Measurements from ENCODE around the gene LONP1. TPM values are rescaled to one million over a fixed set of nuclear protein-coding genes. Genes with fewer than 3 reads are reported as not detected.
"Not testable (repeated sequence)": the region's sequence is repeated elsewhere in the genome, so short reads cannot be mapped to it uniquely, and the experiment has no call there.

LONP1 gene
- total and polyA plus RNA-seq, 10 donors, result 29.2 to 65.8 (median 46.1) TPM

- TF ChIP-seq POLR2A (IDR thresholded peaks at IDR 0.05), result no peak
- TF ChIP-seq POLR2AphosphoS5 (IDR thresholded peaks at IDR 0.05), result peak in 1 of 3 donors; percentile 52
- TF ChIP-seq CTCF (IDR thresholded peaks at IDR 0.05 in 8 of 11, conservative IDR thresholded peaks at IDR 0.05 in 3 of 11), result no peak
- Histone ChIP-seq H3K27ac (peak overlapping the region in 7 of 8 donors; percentile 90 to 94 (median 94)), H3K4me1 (peaks cover 14 to 67% (median 51%) of the 10 kb centered on the region in 6 donors), H3K9me3 (no peaks in the 10 kb centered on the region), H3K27me3 (replicated peaks in 1 of 7) (no peaks in the 10 kb centered on the region), H3K36me3 (peaks cover 4 to 59% (median 54%) of the 10 kb centered on the region in 6 donors), H3K4me3 (peak overlapping the region; percentile 65 to 93 (median 80))
- WGBS, 5 donors, result 66 to 75% (median 68%) methylated on average over 14 to 42 of the region's 42 CpGs
- intact Hi-C loops (cut with DNase I; ENCODE audit: low total_unique reads), result no loop called here
- peak; percentile 80 for DNase-seq
Observed at GRCh38 chr19:5691822-5692722, 27.9 kb downstream of the LONP1 start.

DNA sequence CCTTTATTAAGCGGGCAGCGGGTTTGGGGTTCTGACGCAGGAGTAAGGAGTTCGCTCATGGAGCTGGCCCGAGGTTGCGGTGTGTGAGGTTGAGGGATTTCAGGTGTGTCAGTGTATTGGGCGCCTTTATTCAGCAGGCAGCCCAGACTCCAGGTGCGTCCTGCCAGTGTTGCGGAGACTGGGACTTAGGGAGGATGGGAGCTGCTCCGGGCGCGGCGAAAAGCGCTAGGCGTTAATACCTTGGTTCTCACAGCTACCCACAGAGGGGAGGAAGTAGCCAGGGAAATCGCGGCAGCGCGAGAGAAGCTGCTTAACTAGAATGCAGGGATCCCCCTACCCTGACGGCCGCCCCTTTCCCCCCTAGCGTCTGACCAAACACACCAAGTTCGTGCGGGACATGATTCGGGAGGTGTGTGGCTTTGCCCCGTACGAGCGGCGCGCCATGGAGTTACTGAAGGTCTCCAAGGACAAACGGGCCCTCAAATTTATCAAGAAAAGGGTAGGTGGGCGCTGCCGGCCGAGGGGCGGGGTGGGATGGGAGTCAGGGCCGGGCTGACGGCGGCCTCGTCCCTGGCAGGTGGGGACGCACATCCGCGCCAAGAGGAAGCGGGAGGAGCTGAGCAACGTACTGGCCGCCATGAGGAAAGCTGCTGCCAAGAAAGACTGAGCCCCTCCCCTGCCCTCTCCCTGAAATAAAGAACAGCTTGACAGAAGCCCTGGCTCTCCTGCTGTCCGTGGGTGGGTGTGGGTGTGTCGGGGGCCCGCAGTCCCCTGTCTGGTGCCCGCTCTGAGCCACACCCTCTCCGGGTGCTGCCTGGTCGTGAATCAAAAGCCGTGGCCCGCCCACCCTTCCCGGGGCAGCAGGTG, 28.8 kb downstream of the LONP1 start:
- 0 to 4% (median 4%) methylated on average over 32 to 54 of the region's 54 CpGs for WGBS, 5 donors
- no peak for TF ChIP-seq POLR2A (IDR thresholded peaks at IDR 0.05)
- no peak for TF ChIP-seq CTCF (IDR thresholded peaks at IDR 0.05 in 8 of 11, conservative IDR thresholded peaks at IDR 0.05 in 3 of 11)
- TF ChIP-seq POLR2AphosphoS5 (IDR thresholded peaks at IDR 0.05), result peak; percentile 45 to 79 (median 72)
- Histone ChIP-seq H3K36me3 (peaks cover 4 to 50% (median 46%) of the 10 kb centered on the region in 6 donors), H3K9me3 (no peaks in the 10 kb centered on the region), H3K27me3 (replicated peaks in 1 of 7) (no peaks in the 10 kb centered on the region), H3K4me3 (peak overlapping the region; percentile 65 to 93 (median 80)), H3K4me1 (peaks cover 15 to 76% (median 58%) of the 10 kb centered on the region in 6 donors), H3K27ac (peak overlapping the region; percentile 90 to 94 (median 93))
- intact Hi-C loops (cut with DNase I; ENCODE audit: low total_unique reads), result no loop called here
- peak; percentile 89 for DNase-seq

- Histone ChIP-seq H3K4me3 (peak within 1 kb of the TSS; percentile 65 to 93 (median 80)), H3K27ac (peak within 1 kb of the TSS; percentile 90 to 94 (median 93)), H3K36me3 (peaks cover under 1 to 42% (median 37%) of the 10 kb centered on the region in 6 donors), H3K4me1 (peaks cover 15 to 80% (median 60%) of the 10 kb centered on the region in 6 donors), H3K27me3 (replicated peaks in 1 of 7) (no peaks in the 10 kb centered on the region), H3K9me3 (no peaks in the 10 kb centered on the region)
- DNase-seq, result peak; percentile 100
- TF ChIP-seq CTCF (IDR thresholded peaks at IDR 0.05 in 8 of 11, conservative IDR thresholded peaks at IDR 0.05 in 3 of 11) (peak; percentile 97 to 100 (median 99)), POLR2A (IDR thresholded peaks at IDR 0.05) (peak; percentile 38 to 75 (median 61)), POLR2AphosphoS5 (IDR thresholded peaks at IDR 0.05) (peak; percentile 98 to 99 (median 99))
- intact Hi-C loops (cut with DNase I; ENCODE audit: low total_unique reads), result no loop called here
- 0 to 2% (median 1%) methylated on average over 59 to 73 of the region's 73 CpGs for WGBS, 5 donors
Observed at GRCh38 chr19:5690125-5690954, 29.6 kb downstream of the LONP1 start, which contains the start of gene RPL36. RPL36 (plus strand) TSS chr19:5690295; CDS start chr19:5690508, 213 bp downstream.

- H3K27me3 ChIP-seq (replicated peaks in 1 of 7); H3K27ac ChIP-seq; H3K9me3 ChIP-seq; intact Hi-C loops (cut with DNase I; ENCODE audit: low total_unique reads); H3K4me3 ChIP-seq: not testable (repeated sequence)
- peaks cover 0 to 22% (median 18%) of the 10 kb centered on the region in 6 donors for H3K36me3 ChIP-seq
- DNase-seq, result peak; percentile 69
- peaks cover 15 to 71% (median 55%) of the 10 kb centered on the region in 6 donors for H3K4me1 ChIP-seq
- WGBS, 5 donors, result 94 to 98% (median 94%) methylated on average over 13 of the region's 13 CpGs
Observed at GRCh38 chr19:5688262-5688881, 31.6 kb downstream of the LONP1 start.
